ENCODE data around the gene SLC44A1.

DNA sequence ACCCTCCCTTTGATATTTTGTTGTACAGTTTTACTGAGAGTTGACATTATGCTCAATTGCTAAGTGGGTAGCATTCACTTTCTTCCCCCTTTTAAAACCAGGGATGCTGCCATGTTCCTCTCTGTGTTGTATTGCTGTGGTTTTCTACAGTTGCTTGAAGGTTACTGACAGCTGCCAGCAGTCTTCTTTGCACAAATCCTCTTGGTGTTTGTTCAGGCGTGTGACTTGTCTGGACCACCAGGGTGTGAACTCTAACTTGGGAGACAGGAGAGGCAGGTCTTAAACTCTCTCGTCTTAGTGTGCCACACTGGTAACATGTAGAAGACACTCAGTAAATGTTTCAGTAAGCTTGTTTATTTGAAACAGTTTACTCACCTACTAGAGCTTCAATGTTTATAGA is 25.1 kb downstream of the SLC44A1 start:
- no peak for TF ChIP-seq EZH2 (IDR thresholded peaks at IDR 0.05; ENCODE audit: borderline replicate concordance, control insufficient read depth, low read depth, low read length)
- TF ChIP-seq, protein P1, sequence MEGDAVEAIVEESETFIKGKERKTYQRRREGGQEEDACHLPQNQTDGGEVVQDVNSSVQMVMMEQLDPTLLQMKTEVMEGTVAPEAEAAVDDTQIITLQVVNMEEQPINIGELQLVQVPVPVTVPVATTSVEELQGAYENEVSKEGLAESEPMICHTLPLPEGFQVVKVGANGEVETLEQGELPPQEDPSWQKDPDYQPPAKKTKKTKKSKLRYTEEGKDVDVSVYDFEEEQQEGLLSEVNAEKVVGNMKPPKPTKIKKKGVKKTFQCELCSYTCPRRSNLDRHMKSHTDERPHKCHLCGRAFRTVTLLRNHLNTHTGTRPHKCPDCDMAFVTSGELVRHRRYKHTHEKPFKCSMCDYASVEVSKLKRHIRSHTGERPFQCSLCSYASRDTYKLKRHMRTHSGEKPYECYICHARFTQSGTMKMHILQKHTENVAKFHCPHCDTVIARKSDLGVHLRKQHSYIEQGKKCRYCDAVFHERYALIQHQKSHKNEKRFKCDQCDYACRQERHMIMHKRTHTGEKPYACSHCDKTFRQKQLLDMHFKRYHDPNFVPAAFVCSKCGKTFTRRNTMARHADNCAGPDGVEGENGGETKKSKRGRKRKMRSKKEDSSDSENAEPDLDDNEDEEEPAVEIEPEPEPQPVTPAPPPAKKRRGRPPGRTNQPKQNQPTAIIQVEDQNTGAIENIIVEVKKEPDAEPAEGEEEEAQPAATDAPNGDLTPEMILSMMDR (IDR thresholded peaks at IDR 0.05 in 2 of 3, conservative IDR thresholded peaks at IDR 0.05 in 1 of 3; ENCODE audit: control insufficient read depth in 2 of 3, extremely low read depth in 1 of 3, insufficient read depth in 1 of 3, low read depth in 3 of 3, low read length in 3 of 3), result no peak
- no peak for TF ChIP-seq HDAC6 (IDR thresholded peaks at IDR 0.05; ENCODE audit: unreplicated experiment)
- no peak for TF ChIP-seq TARDBP (IDR thresholded peaks at IDR 0.05; ENCODE audit: borderline replicate concordance)
- no peak for TF ChIP-seq JUNB (IDR thresholded peaks at IDR 0.05)
- TF ChIP-seq, protein P2, sequence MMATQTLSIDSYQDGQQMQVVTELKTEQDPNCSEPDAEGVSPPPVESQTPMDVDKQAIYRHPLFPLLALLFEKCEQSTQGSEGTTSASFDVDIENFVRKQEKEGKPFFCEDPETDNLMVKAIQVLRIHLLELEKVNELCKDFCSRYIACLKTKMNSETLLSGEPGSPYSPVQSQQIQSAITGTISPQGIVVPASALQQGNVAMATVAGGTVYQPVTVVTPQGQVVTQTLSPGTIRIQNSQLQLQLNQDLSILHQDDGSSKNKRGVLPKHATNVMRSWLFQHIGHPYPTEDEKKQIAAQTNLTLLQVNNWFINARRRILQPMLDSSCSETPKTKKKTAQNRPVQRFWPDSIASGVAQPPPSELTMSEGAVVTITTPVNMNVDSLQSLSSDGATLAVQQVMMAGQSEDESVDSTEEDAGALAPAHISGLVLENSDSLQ (IDR thresholded peaks at IDR 0.05), result no peak
- TF ChIP-seq, protein P3, sequence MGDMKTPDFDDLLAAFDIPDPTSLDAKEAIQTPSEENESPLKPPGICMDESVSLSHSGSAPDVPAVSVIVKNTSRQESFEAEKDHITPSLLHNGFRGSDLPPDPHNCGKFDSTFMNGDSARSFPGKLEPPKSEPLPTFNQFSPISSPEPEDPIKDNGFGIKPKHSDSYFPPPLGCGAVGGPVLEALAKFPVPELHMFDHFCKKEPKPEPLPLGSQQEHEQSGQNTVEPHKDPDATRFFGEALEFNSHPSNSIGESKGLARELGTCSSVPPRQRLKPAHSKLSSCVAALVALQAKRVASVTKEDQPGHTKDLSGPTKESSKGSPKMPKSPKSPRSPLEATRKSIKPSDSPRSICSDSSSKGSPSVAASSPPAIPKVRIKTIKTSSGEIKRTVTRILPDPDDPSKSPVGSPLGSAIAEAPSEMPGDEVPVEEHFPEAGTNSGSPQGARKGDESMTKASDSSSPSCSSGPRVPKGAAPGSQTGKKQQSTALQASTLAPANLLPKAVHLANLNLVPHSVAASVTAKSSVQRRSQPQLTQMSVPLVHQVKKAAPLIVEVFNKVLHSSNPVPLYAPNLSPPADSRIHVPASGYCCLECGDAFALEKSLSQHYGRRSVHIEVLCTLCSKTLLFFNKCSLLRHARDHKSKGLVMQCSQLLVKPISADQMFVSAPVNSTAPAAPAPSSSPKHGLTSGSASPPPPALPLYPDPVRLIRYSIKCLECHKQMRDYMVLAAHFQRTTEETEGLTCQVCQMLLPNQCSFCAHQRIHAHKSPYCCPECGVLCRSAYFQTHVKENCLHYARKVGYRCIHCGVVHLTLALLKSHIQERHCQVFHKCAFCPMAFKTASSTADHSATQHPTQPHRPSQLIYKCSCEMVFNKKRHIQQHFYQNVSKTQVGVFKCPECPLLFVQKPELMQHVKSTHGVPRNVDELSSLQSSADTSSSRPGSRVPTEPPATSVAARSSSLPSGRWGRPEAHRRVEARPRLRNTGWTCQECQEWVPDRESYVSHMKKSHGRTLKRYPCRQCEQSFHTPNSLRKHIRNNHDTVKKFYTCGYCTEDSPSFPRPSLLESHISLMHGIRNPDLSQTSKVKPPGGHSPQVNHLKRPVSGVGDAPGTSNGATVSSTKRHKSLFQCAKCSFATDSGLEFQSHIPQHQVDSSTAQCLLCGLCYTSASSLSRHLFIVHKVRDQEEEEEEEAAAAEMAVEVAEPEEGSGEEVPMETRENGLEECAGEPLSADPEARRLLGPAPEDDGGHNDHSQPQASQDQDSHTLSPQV (IDR thresholded peaks at IDR 0.05), result no peak
- TF ChIP-seq, protein P4, sequence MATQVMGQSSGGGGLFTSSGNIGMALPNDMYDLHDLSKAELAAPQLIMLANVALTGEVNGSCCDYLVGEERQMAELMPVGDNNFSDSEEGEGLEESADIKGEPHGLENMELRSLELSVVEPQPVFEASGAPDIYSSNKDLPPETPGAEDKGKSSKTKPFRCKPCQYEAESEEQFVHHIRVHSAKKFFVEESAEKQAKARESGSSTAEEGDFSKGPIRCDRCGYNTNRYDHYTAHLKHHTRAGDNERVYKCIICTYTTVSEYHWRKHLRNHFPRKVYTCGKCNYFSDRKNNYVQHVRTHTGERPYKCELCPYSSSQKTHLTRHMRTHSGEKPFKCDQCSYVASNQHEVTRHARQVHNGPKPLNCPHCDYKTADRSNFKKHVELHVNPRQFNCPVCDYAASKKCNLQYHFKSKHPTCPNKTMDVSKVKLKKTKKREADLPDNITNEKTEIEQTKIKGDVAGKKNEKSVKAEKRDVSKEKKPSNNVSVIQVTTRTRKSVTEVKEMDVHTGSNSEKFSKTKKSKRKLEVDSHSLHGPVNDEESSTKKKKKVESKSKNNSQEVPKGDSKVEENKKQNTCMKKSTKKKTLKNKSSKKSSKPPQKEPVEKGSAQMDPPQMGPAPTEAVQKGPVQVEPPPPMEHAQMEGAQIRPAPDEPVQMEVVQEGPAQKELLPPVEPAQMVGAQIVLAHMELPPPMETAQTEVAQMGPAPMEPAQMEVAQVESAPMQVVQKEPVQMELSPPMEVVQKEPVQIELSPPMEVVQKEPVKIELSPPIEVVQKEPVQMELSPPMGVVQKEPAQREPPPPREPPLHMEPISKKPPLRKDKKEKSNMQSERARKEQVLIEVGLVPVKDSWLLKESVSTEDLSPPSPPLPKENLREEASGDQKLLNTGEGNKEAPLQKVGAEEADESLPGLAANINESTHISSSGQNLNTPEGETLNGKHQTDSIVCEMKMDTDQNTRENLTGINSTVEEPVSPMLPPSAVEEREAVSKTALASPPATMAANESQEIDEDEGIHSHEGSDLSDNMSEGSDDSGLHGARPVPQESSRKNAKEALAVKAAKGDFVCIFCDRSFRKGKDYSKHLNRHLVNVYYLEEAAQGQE (IDR thresholded peaks at IDR 0.05; ENCODE audit: low read depth, low read length), result no peak
- no peak for TF ChIP-seq POLR2AphosphoS5 (IDR thresholded peaks at IDR 0.05; ENCODE audit: low read length)
- TF ChIP-seq, protein P5, sequence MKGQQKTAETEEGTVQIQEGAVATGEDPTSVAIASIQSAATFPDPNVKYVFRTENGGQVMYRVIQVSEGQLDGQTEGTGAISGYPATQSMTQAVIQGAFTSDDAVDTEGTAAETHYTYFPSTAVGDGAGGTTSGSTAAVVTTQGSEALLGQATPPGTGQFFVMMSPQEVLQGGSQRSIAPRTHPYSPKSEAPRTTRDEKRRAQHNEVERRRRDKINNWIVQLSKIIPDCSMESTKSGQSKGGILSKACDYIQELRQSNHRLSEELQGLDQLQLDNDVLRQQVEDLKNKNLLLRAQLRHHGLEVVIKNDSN (IDR thresholded peaks at IDR 0.05; ENCODE audit: borderline replicate concordance, extremely low read length, insufficient read depth, low read depth, low read length), result no peak
- no peak for TF ChIP-seq MYC (IDR thresholded peaks at IDR 0.05; ENCODE audit: insufficient read depth, insufficient read length, insufficient replicate concordance, low read length, severe bottlenecking)
- TF ChIP-seq NFIC (IDR thresholded peaks at IDR 0.05; ENCODE audit: low read depth, low read length), result no peak

Data from GM12878 (cell line).